Astrocyte (in vitro differentiated cells and primary cell): ENCODE measurements around the gene SELENOO. TPM values are rescaled to one million over a fixed set of nuclear protein-coding genes. Genes with fewer than 3 reads are reported as not detected.

ENCODE experiments used
- DNase-seq: peaks from one replicate; pipeline ENCODE4 v3.0.0-alpha.2; 2010; ENCODE audit warnings: low read depth
- FAIRE-seq: peaks from 2 replicates; lab custom pipeline; 2011; peaks lifted over from hg19 to GRCh38; lab: Jason Lieb, UNC
- H2AFZ ChIP-seq: 2 replicates; pipeline ENCODE4 v1.6.0; 2012; ENCODE audit warnings: low read depth, low read length, inconsistent platforms
- H3K27ac ChIP-seq: 2 replicates; pipeline ENCODE4 v1.5.1; 2011; ENCODE audit warnings: low read depth, low read length, inconsistent platforms
- H3K27me3 ChIP-seq: 2 replicates; pipeline ENCODE4 v1.6.0; 2011; ENCODE audit warnings: low read length, inconsistent platforms; ENCODE audit not compliant: insufficient read depth
- H3K36me3 ChIP-seq: 2 replicates; pipeline ENCODE4 v1.5.1; 2011; ENCODE audit warnings: low read length, inconsistent platforms; ENCODE audit not compliant: insufficient read depth
- H3K4me1 ChIP-seq: 2 replicates; pipeline ENCODE4 v1.5.1; 2011; ENCODE audit warnings: low read length, inconsistent platforms; ENCODE audit not compliant: insufficient read depth
- H3K4me2 ChIP-seq: 2 replicates; pipeline ENCODE4 v1.6.0; 2012; ENCODE audit warnings: low read length, inconsistent platforms
- H3K4me3 ChIP-seq: 2 replicates; pipeline ENCODE4 v1.5.1; 2011; ENCODE audit warnings: low read depth, mild to moderate bottlenecking, low read length, inconsistent platforms; ENCODE audit not compliant: insufficient read depth
- H3K79me2 ChIP-seq: 2 replicates; pipeline ENCODE4 v1.6.0; 2012; ENCODE audit warnings: mild to moderate bottlenecking, low read length, inconsistent platforms; ENCODE audit not compliant: insufficient read depth
- H3K9ac ChIP-seq: 2 replicates; pipeline ENCODE4 v1.6.0; 2012; ENCODE audit warnings: mild to moderate bottlenecking, low read length, inconsistent platforms
- H3K9me3 ChIP-seq: 2 replicates; pipeline ENCODE4 v1.5.1; 2012; ENCODE audit warnings: low read depth, mild to moderate bottlenecking, low read length, inconsistent platforms; ENCODE audit not compliant: insufficient read depth
- H4K20me1 ChIP-seq: 2 replicates; pipeline ENCODE4 v1.6.0; 2012; ENCODE audit warnings: low read length, inconsistent platforms; ENCODE audit not compliant: insufficient read depth
- H3K27ac Mint-ChIP-seq: one replicate; pipeline ENCODE4 v1.8.0; 2021; ENCODE audit warnings: mild to moderate bottlenecking, mixed read lengths; ENCODE audit not compliant: unreplicated experiment
- H3K27me3 Mint-ChIP-seq: one replicate; pipeline ENCODE4 v1.8.0; 2021; ENCODE audit warnings: low read depth, mixed read lengths; ENCODE audit not compliant: unreplicated experiment
- H3K36me3 Mint-ChIP-seq: one replicate; pipeline ENCODE4 v1.8.0; 2021; ENCODE audit warnings: low read depth, mixed read lengths; ENCODE audit not compliant: unreplicated experiment
- H3K4me1 Mint-ChIP-seq: one replicate; pipeline ENCODE4 v1.8.0; 2021; ENCODE audit warnings: low read depth, mixed read lengths; ENCODE audit not compliant: unreplicated experiment
- H3K4me3 Mint-ChIP-seq: one replicate; pipeline ENCODE4 v1.8.0; 2021; ENCODE audit warnings: mild to moderate bottlenecking, moderate library complexity, mixed read lengths; ENCODE audit not compliant: unreplicated experiment
- H3K9me3 Mint-ChIP-seq: one replicate; pipeline ENCODE4 v1.8.0; 2021; ENCODE audit warnings: mild to moderate bottlenecking, mixed read lengths; ENCODE audit not compliant: unreplicated experiment
- EZH2 ChIP-seq: IDR thresholded peaks from 2 replicates; pipeline ENCODE4 v1.6.1; 2012; ENCODE audit warnings: mild to moderate bottlenecking, low read length, inconsistent platforms; ENCODE audit not compliant: insufficient read depth
- total RNA-seq: library from RNA; stranded (reverse); gene quantifications from 2 replicates; pipeline ENCODE4 v1.2.1, GENCODE V29; 2021
- TF ChIP-seq, protein P1 (sequence below): IDR thresholded peaks from 2 replicates; pipeline ENCODE4 v1.5.1; 2011; ENCODE audit warnings: low read depth, mild to moderate bottlenecking, inconsistent platforms, low read length, moderate library complexity; ENCODE audit not compliant: insufficient read depth

SELENOO gene
- total RNA-seq, 1 donor from 2014 or later = 18.5 TPM

DNA sequence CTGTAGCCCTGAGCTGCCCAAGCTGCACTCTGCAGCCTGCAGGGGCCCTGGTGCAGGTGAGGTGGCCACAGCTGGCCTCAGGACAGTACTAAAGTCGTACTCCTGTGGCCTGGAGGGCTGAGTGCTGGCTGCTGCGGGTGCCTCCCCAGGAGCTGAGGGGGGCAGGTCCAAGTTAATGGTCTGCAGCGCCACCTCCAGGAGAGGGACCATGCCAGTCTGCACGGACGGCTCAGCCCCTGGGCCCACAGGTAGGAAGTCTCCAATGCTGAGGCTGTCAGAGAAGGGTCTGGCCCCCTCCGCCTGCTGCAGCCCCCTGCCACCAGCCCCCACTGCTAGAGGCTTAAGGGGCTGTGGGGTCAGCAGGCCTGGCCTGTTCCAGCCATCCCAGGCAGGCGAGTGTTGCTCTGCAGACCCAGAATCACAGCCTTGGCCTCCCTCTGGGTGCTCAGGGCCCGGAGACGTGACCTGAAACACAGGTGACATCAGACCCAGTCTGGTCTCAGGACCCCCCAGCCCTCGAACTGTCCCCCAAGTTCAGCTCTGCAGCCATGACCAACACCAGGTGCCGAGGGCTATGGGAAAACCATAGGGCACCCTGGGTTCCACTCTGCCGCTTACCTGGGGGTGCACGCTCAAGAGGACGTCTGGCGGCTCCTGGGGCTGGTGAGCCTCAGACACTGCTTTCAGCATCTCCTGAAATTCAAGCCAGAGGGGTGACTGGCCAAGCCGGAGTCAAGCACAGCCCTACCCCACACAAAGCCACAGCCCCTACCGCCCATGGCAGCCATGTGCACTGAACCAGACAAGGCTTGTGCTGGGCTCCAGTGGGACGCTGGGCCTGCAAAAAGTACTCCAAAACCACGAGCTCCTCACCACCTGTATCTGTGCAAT is 20.8 kb downstream of the SELENOO start:
- H3K4me1 ChIP-seq = no peaks in the 10 kb centered on the region
- no peak overlapping the region for H3K4me2 ChIP-seq
- H3K9me3 ChIP-seq = no peaks in the 10 kb centered on the region
- peaks cover 44% of the 10 kb centered on the region for H4K20me1 ChIP-seq
- TF ChIP-seq, protein P1, sequence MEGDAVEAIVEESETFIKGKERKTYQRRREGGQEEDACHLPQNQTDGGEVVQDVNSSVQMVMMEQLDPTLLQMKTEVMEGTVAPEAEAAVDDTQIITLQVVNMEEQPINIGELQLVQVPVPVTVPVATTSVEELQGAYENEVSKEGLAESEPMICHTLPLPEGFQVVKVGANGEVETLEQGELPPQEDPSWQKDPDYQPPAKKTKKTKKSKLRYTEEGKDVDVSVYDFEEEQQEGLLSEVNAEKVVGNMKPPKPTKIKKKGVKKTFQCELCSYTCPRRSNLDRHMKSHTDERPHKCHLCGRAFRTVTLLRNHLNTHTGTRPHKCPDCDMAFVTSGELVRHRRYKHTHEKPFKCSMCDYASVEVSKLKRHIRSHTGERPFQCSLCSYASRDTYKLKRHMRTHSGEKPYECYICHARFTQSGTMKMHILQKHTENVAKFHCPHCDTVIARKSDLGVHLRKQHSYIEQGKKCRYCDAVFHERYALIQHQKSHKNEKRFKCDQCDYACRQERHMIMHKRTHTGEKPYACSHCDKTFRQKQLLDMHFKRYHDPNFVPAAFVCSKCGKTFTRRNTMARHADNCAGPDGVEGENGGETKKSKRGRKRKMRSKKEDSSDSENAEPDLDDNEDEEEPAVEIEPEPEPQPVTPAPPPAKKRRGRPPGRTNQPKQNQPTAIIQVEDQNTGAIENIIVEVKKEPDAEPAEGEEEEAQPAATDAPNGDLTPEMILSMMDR = no peak
- TF ChIP-seq EZH2 = no peak
- Mint-ChIP-seq H3K27me3 (no peaks in the 10 kb centered on the region), H3K36me3 (peaks cover 11% of the 10 kb centered on the region), H3K4me3 (no peak overlapping the region), H3K27ac (no peak overlapping the region), H3K4me1 (peaks cover 2% of the 10 kb centered on the region), H3K9me3 (no peaks in the 10 kb centered on the region)
- no peak overlapping the region for H3K4me3 ChIP-seq
- H3K36me3 ChIP-seq = peaks cover 7% of the 10 kb centered on the region
- DNase-seq (no peak), FAIRE-seq (no peak)
- no peaks in the 10 kb centered on the region for H3K27me3 ChIP-seq
- H2AFZ ChIP-seq = no peak overlapping the region
- no peaks in the 10 kb centered on the region for H3K79me2 ChIP-seq
- H3K9ac ChIP-seq = no peak overlapping the region
- no peak overlapping the region for H3K27ac ChIP-seq

DNA sequence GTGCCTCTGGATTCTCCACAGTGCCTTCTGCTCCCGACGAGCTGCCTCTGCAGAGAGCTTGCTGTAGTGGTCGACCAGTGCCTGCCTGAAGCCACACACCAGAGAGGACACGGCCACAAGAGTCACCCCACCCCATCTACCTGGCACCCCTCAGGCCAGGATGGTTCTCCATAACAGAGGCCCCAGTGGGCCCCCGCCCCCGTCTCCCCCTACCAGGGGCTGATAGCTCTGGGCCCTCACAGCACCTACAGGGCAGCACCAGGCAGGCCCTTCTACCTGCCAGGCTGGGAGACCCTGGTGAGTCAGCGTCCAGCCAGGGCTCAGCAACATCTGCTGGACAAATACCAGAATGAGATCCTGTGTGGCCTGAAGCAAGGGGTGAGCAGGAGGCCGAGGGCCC is 21.7 kb downstream of the SELENOO start:
- no peak overlapping the region for H3K9ac ChIP-seq
- H3K9me3 ChIP-seq = no peaks in the 10 kb centered on the region
- peaks cover 52% of the 10 kb centered on the region for H4K20me1 ChIP-seq
- peaks cover 7% of the 10 kb centered on the region for H3K36me3 ChIP-seq
- H3K79me2 ChIP-seq = no peaks in the 10 kb centered on the region
- Mint-ChIP-seq H3K27me3 (no peaks in the 10 kb centered on the region), H3K36me3 (peaks cover 11% of the 10 kb centered on the region), H3K4me1 (peaks cover 2% of the 10 kb centered on the region), H3K9me3 (no peaks in the 10 kb centered on the region), H3K27ac (no peak overlapping the region), H3K4me3 (no peak overlapping the region)
- no peak overlapping the region for H3K4me2 ChIP-seq
- H2AFZ ChIP-seq = no peak overlapping the region
- no peak overlapping the region for H3K4me3 ChIP-seq
- TF ChIP-seq, protein P1 = no peak
- TF ChIP-seq EZH2 = no peak
- FAIRE-seq = no peak
- no peak overlapping the region for H3K27ac ChIP-seq
- H3K27me3 ChIP-seq = no peaks in the 10 kb centered on the region
- DNase-seq = no peak
- no peaks in the 10 kb centered on the region for H3K4me1 ChIP-seq

DNA sequence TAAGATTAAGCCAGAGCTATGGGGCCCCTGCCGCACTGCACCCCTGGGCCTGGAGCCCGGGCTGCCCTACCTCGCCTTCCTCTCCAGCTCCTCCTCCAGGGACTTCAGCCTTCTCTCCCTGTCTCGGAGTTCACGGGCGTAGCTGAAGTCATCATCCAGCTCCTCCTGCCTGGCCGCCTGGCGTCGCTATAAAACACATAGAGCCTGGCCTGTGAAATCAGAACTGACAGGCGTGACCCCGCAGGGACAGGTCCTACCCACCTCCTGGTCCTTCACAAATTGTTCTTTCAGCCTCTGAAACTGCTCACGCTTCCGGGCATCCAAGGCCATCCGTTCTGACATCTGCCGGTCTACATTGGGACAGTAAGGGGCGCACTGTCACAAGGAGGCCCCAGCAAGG is 23.3 kb downstream of the SELENOO start:
- H3K9me3 Mint-ChIP-seq = no peaks in the 10 kb centered on the region
- no peaks in the 10 kb centered on the region for H3K4me1 ChIP-seq
- H3K4me2 ChIP-seq = no peak overlapping the region
- no peak overlapping the region for H3K27ac ChIP-seq
- H3K27me3 ChIP-seq = no peaks in the 10 kb centered on the region
- no peak overlapping the region for H2AFZ ChIP-seq
- FAIRE-seq (no peak), DNase-seq (no peak)
- no peak overlapping the region for H3K27ac Mint-ChIP-seq
- TF ChIP-seq, protein P1 = no peak
- no peak for TF ChIP-seq EZH2
- no peaks in the 10 kb centered on the region for H3K9me3 ChIP-seq
- peaks cover 7% of the 10 kb centered on the region for H3K36me3 ChIP-seq
- no peaks in the 10 kb centered on the region for H3K79me2 ChIP-seq
- no peak overlapping the region for H3K9ac ChIP-seq
- no peak overlapping the region for H3K4me3 ChIP-seq
- no peak overlapping the region for H3K4me3 Mint-ChIP-seq
- H3K4me1 Mint-ChIP-seq = peaks cover 2% of the 10 kb centered on the region
- peaks cover 45% of the 10 kb centered on the region for H4K20me1 ChIP-seq
- peaks cover 15% of the 10 kb centered on the region for H3K36me3 Mint-ChIP-seq
- no peaks in the 10 kb centered on the region for H3K27me3 Mint-ChIP-seq
